H1 (cell line): Measurements from ENCODE around the gene GSG1L. TPM values are rescaled to one million over a fixed set of nuclear protein-coding genes. Genes with fewer than 3 reads are reported as not detected.

Source experiments
- CTCF ChIA-PET: fragments of 300-600 bp; sonication (Branson Sonifier 250); formaldehyde crosslinking; loops from one replicate; lab custom pipeline; 2021; ENCODE audit not compliant: partially characterized antibody; lab: Charles Lee
- POLR2A ChIA-PET: fragments of 300-600 bp; sonication (Branson Sonifier 250); formaldehyde crosslinking; loops from one replicate; lab custom pipeline; 2021; ENCODE audit warnings: inconsistent platforms; ENCODE audit not compliant: partially characterized antibody; lab: Charles Lee
- DNase-seq, 2 experiments: peaks; one replicate each; pipeline versions ENCODE4 v3.0.0 to v3.0.0-alpha.2; 2010 to 2022; ENCODE audit warnings: low spot score in 2 of 2, low read depth in 1 of 2, mixed read lengths in 1 of 2
- FAIRE-seq: peaks from 2 replicates; lab custom pipeline; 2011; peaks lifted over from hg19 to GRCh38; lab: Jason Lieb, UNC
- H2AFZ ChIP-seq: 2 replicates; pipeline ENCODE4 v1.8.1; 2012; ENCODE audit warnings: low read length, inconsistent platforms
- H2AK5ac ChIP-seq: 2 replicates; pipeline ENCODE4 v1.6.1; 2013; ENCODE audit warnings: low read depth, low read length
- H2BK120ac ChIP-seq: replicated peaks from 2 replicates; pipeline ENCODE3; 2013; ENCODE audit warnings: low read depth, low read length, inconsistent platforms
- H2BK12ac ChIP-seq: 2 replicates; pipeline ENCODE4 v1.6.1; 2013; ENCODE audit warnings: low read depth, low read length
- H2BK15ac ChIP-seq: 2 replicates; pipeline ENCODE4 v1.6.1; 2013; ENCODE audit warnings: low read length
- H2BK20ac ChIP-seq: 2 replicates; pipeline ENCODE4 v1.6.1; 2013; ENCODE audit warnings: low read length
- H2BK5ac ChIP-seq: 2 replicates; pipeline ENCODE4 v1.6.1; 2013; ENCODE audit warnings: low read depth, low read length
- H3K14ac ChIP-seq: 2 replicates; pipeline ENCODE4 v1.6.1; 2013; ENCODE audit warnings: inconsistent platforms; ENCODE audit not compliant: insufficient read length
- H3K18ac ChIP-seq: 2 replicates; pipeline ENCODE4 v1.6.1; 2013; ENCODE audit warnings: low read length; ENCODE audit errors: extremely low read depth
- H3K23ac ChIP-seq: 2 replicates; pipeline ENCODE4 v1.6.1; 2013; ENCODE audit warnings: inconsistent platforms; ENCODE audit not compliant: insufficient read length
- H3K23me2 ChIP-seq: 2 replicates; pipeline ENCODE4 v1.6.1; 2013; ENCODE audit warnings: low read depth, low read length
- H3K27ac ChIP-seq: 2 replicates; pipeline ENCODE4 v1.6.1; 2011; ENCODE audit warnings: low read depth, low read length, inconsistent platforms
- H3K27me3 ChIP-seq, 4 experiments: replicated peaks in 1 of 4; 1 replicate in 1 of 4; 2 replicates in 3 of 4; pipeline versions ENCODE4 v1.6.1 to v1.8.1; 2011 to 2013; ENCODE audit warnings: low read length in 3 of 4, mild to moderate bottlenecking in 3 of 4, inconsistent platforms in 2 of 4, mixed read lengths in 2 of 4, moderate library complexity in 1 of 4; ENCODE audit not compliant: control insufficient read depth in 3 of 4, insufficient read depth in 3 of 4; ENCODE audit errors: extremely low read depth in 1 of 4
- H3K36me3 ChIP-seq, 4 experiments: 2 replicates each; pipeline versions ENCODE4 v1.6.1 to v1.8.1; 2011 to 2013; ENCODE audit warnings: mild to moderate bottlenecking in 4 of 4, low read length in 3 of 4, moderate library complexity in 2 of 4, control low read depth in 1 of 4, inconsistent platforms in 1 of 4; ENCODE audit not compliant: insufficient read depth in 4 of 4, control insufficient read depth in 2 of 4
- H3K4ac ChIP-seq: replicated peaks from 2 replicates; pipeline ENCODE3; 2013; ENCODE audit warnings: low read length, low read depth, mixed read lengths, inconsistent platforms; ENCODE audit not compliant: insufficient read length
- H3K4me1 ChIP-seq, 4 experiments: replicated peaks in 1 of 4; 1 replicate in 1 of 4; 2 replicates in 3 of 4; pipeline versions ENCODE4 v1.6.1 to v1.8.1; 2011 to 2013; ENCODE audit warnings: low read length in 3 of 4, inconsistent platforms in 2 of 4, mixed read lengths in 1 of 4; ENCODE audit not compliant: insufficient read depth in 4 of 4, control insufficient read depth in 3 of 4
- H3K4me2 ChIP-seq, 2 experiments: 2 replicates each; pipeline versions ENCODE4 v1.6.1 to v1.8.1; 2011 to 2013; ENCODE audit warnings: low read depth in 2 of 2, low read length in 2 of 2, control low read depth in 1 of 2, inconsistent platforms in 1 of 2, mild to moderate bottlenecking in 1 of 2; ENCODE audit not compliant: insufficient read depth in 1 of 2
- H3K4me3 ChIP-seq, 4 experiments: fragments of 200-600, 300-600 bp in 1 of 4; sonication (generic), shearing (Covaris generic), sonication (Bioruptor Twin) in 1 of 4; 2 replicates each; pipeline versions ENCODE4 v1.5.1 to v1.8.1; 2011 to 2016; ENCODE audit warnings: low read length in 4 of 4, low read depth in 3 of 4, control low read depth in 2 of 4, inconsistent platforms in 2 of 4, mild to moderate bottlenecking in 2 of 4, mixed read lengths in 1 of 4, moderate library complexity in 1 of 4; ENCODE audit not compliant: insufficient read depth in 2 of 4; ENCODE audit errors: extremely low read depth in 1 of 4
- H3K56ac ChIP-seq: replicated peaks from 2 replicates; pipeline ENCODE3; 2013; ENCODE audit warnings: low read depth, mild to moderate bottlenecking, mixed read lengths, low read length, inconsistent platforms; ENCODE audit not compliant: insufficient read length
- H3K79me1 ChIP-seq: 2 replicates; pipeline ENCODE4 v1.6.1; 2013; ENCODE audit warnings: low read depth, low read length, control low read depth
- H3K79me2 ChIP-seq, 2 experiments: 2 replicates each; pipeline versions ENCODE4 v1.6.1 to v1.8.1; 2012 to 2013; ENCODE audit warnings: low read length in 2 of 2, mild to moderate bottlenecking in 2 of 2, inconsistent platforms in 1 of 2; ENCODE audit not compliant: insufficient read depth in 2 of 2, control insufficient read depth in 1 of 2
- H3K9ac ChIP-seq, 4 experiments: replicated peaks in 1 of 4; 1 replicate in 1 of 4; 2 replicates in 3 of 4; pipeline versions ENCODE4 v1.6.1 to v1.8.1; 2011 to 2013; ENCODE audit warnings: low read depth in 3 of 4, low read length in 3 of 4, control low read depth in 2 of 4, mild to moderate bottlenecking in 2 of 4, moderate library complexity in 2 of 4, inconsistent platforms in 1 of 4; ENCODE audit errors: extremely low read depth in 1 of 4
- H3K9me3 ChIP-seq, 2 experiments: 2 replicates each; pipeline versions ENCODE4 v1.6.1 to v1.8.1; 2012 to 2013; ENCODE audit warnings: mild to moderate bottlenecking in 2 of 2, moderate library complexity in 2 of 2, control low read depth in 1 of 2, inconsistent platforms in 1 of 2, low read depth in 1 of 2, low read length in 1 of 2, mixed read lengths in 1 of 2; ENCODE audit not compliant: insufficient read depth in 2 of 2
- H4K20me1 ChIP-seq, 2 experiments: replicated peaks in 1 of 2; 2 replicates each; pipeline versions ENCODE3 to v1.8.1; 2011 to 2013; ENCODE audit warnings: inconsistent platforms in 2 of 2, low read length in 2 of 2, mild to moderate bottlenecking in 1 of 2; ENCODE audit not compliant: insufficient read depth in 2 of 2, control insufficient read depth in 1 of 2
- H4K5ac ChIP-seq: 2 replicates; pipeline ENCODE4 v1.6.1; 2013; ENCODE audit warnings: low read length, low read depth, mixed read lengths, inconsistent platforms; ENCODE audit not compliant: insufficient read length
- H4K8ac ChIP-seq: 2 replicates; pipeline ENCODE4 v1.8.0; 2013; ENCODE audit warnings: mild to moderate bottlenecking, moderate library complexity, low read length, inconsistent platforms; ENCODE audit not compliant: insufficient read depth; ENCODE audit errors: extremely low read depth
- H4K91ac ChIP-seq: replicated peaks from 2 replicates; pipeline ENCODE3; 2013; ENCODE audit warnings: low read length, mixed read lengths, inconsistent platforms; ENCODE audit not compliant: insufficient read length
- ATF3 ChIP-seq: IDR thresholded peaks from 2 replicates; pipeline ENCODE4 v1.6.1; 2011; ENCODE audit warnings: low read depth, mild to moderate bottlenecking, low read length; ENCODE audit not compliant: insufficient read depth
- CBX8 ChIP-seq: fragments of 300-800, 300-1000 bp; sonication (generic); IDR thresholded peaks from 2 replicates; pipeline ENCODE4 v1.7.1; 2016; ENCODE audit warnings: low read depth, low read length, borderline replicate concordance
- CEBPB ChIP-seq: IDR thresholded peaks from 2 replicates; pipeline ENCODE4 v1.6.1; 2012; ENCODE audit warnings: low read depth, low read length
- CREB1 ChIP-seq: IDR thresholded peaks from 2 replicates; pipeline ENCODE4 v1.6.1; 2012; ENCODE audit warnings: inconsistent platforms
- EGR1 ChIP-seq: IDR thresholded peaks from 2 replicates; pipeline ENCODE4 v1.6.1; 2011; ENCODE audit warnings: low read depth, low read length, borderline replicate concordance
- EZH2 ChIP-seq: fragments of 200-600 bp; sonication (generic); IDR thresholded peaks from 2 replicates; pipeline ENCODE4 v1.7.1; 2012; ENCODE audit warnings: low read depth, mild to moderate bottlenecking, moderate library complexity, low read length, inconsistent platforms; ENCODE audit not compliant: severe bottlenecking
- GTF2F1 ChIP-seq: IDR thresholded peaks from 2 replicates; pipeline ENCODE4 v1.6.1; 2012; ENCODE audit warnings: low read depth, low read length, improper control_type of control experiment, borderline replicate concordance
- HDAC6 ChIP-seq: IDR thresholded peaks from one replicate; pipeline ENCODE4 v1.7.1; 2012; ENCODE audit warnings: low read depth, mild to moderate bottlenecking, inconsistent platforms, low read length, moderate library complexity
- JUND ChIP-seq: IDR thresholded peaks from 2 replicates; pipeline ENCODE4 v1.6.1; 2011; ENCODE audit warnings: mild to moderate bottlenecking, improper control_type of control experiment, low read length
- MAX ChIP-seq: IDR thresholded peaks from 2 replicates; pipeline ENCODE4 v1.6.1; 2012; ENCODE audit warnings: inconsistent platforms
- NANOG ChIP-seq: IDR thresholded peaks from 2 replicates; pipeline ENCODE4 v1.6.1; 2011; ENCODE audit warnings: low read length, low read depth, mild to moderate bottlenecking, inconsistent platforms; ENCODE audit not compliant: insufficient read depth, poor library complexity, severe bottlenecking
- NRF1 ChIP-seq: IDR thresholded peaks from 2 replicates; pipeline ENCODE4 v1.6.1; 2011; ENCODE audit warnings: mild to moderate bottlenecking, low read depth, low read length, improper control_type of control experiment
- SIRT6 ChIP-seq: IDR thresholded peaks from one replicate; pipeline ENCODE4 v1.7.1; 2012; ENCODE audit warnings: low read length, inconsistent platforms
- SIX5 ChIP-seq: IDR thresholded peaks from 2 replicates; pipeline ENCODE4 v1.6.1; 2011; ENCODE audit warnings: mild to moderate bottlenecking, low read depth, low read length
- YY1 ChIP-seq: IDR thresholded peaks from 2 replicates; pipeline ENCODE4 v1.6.1; 2011; ENCODE audit warnings: low read depth, mild to moderate bottlenecking, low read length
- WGBS, 2 experiments: shearing (Covaris generic) in 1 of 2; methylation state at CpG; one replicate each; pipeline versions ENCODE4 v1.1.6 to v1.1.7; 2013 to 2015; ENCODE audit warnings: low lambda C conversion rate in 2 of 2, mixed read lengths in 2 of 2, inconsistent platforms in 1 of 2, low coverage in 1 of 2, missing lambda C conversion rate in 1 of 2; ENCODE audit not compliant: insufficient replicate concordance in 2 of 2, insufficient coverage in 1 of 2, insufficient read length in 1 of 2; ENCODE audit errors: extremely low coverage in 1 of 2, missing lambda C conversion rate in 1 of 2; 5-methylcytosine and 5-hydroxymethylcytosine counted together
- polyA plus RNA-seq, 7 experiments: library from polyadenylated mRNA; depleted of rRNA in 3 of 7; stranded (reverse) in 5 of 7; unstranded in 2 of 7; fragments of >200 nt in 5 of 7; fragments of 200-250 nt in 2 of 7; gene quantifications; 1 replicate in 5 of 7; 2 replicates in 1 of 7; 4 replicates in 1 of 7; pipeline versions ENCODE4 v1.2.1 to v1.2.3, GENCODE V29; 2011 to 2013; ENCODE audit warnings: missing spikeins in 2 of 7, mixed read lengths in 2 of 7
- total RNA-seq: library from RNA; stranded (reverse); fragmentation: NEBNext Ultra II Directional; extraction: Animal tissue kit (Norgen Biotek cat#: 25700); gene quantifications from 2 replicates; pipeline ENCODE4 v1.2.1, GENCODE V29; 2021

GSG1L gene
- total and polyA plus RNA-seq, 2 of the 8 experiments (the other 6 are each of a cell fraction or from before 2014, with no cell fraction given) = 0.71 to 1.1 TPM

- Histone ChIP-seq H2AK5ac (no peak overlapping the region), H3K9me3 (no peaks in the 10 kb centered on the region), H2BK12ac (no peak overlapping the region), H3K56ac (no peak overlapping the region), H3K23ac (no peak overlapping the region), H3K9ac (no peak overlapping the region), H3K36me3 (no peaks in the 10 kb centered on the region), H3K18ac (no peak overlapping the region), H2AFZ (no peak overlapping the region), H2BK120ac (no peak overlapping the region), H3K79me2 (no peaks in the 10 kb centered on the region), H4K91ac (no peak overlapping the region), H3K4me1 (0 out of 7 replicates have a peak, but pooled peaks cover 0 to 5% (median 0%) of the 10 kb centered on the region in 4 experiments), H3K14ac (no peak overlapping the region), H2BK15ac (no peak overlapping the region), H3K4me3 (no peak overlapping the region), H4K20me1 (no peaks in the 10 kb centered on the region), H3K79me1 (no peaks in the 10 kb centered on the region), H3K27ac (no peak overlapping the region), H3K23me2 (no peaks in the 10 kb centered on the region), H3K4me2 (no peak overlapping the region), H2BK5ac (no peak overlapping the region), H3K4ac (no peak overlapping the region), H4K5ac (no peak overlapping the region), H3K27me3 (no peaks in the 10 kb centered on the region), H2BK20ac (no peak overlapping the region), H4K8ac (no peak overlapping the region)
- ChIA-PET CTCF (interaction anchor here (1.4 to 2.2 kb wide), 3 partner anchors 75 to 86 kb away, joined by 4 to 8 read pairs (median 6); no protein-coding TSS in a partner anchor), POLR2A (no interaction called here)
- DNase-seq (no peak), FAIRE-seq (no peak)
- 94% methylated on average over 4 of the region's 4 CpGs; no CpG with 5 or more reads in 1 of the 2 experiments for WGBS, 2 experiments
- no peak for TF ChIP-seq EZH2
- TF ChIP-seq GTF2F1 = no peak
- TF ChIP-seq EGR1 = no peak
- no peak for TF ChIP-seq CEBPB
- no peak for TF ChIP-seq CREB1
- no peak for TF ChIP-seq SIX5
- no peak for TF ChIP-seq SIRT6
- no peak for TF ChIP-seq MAX
- no peak for TF ChIP-seq HDAC6
- TF ChIP-seq ATF3 = no peak
- TF ChIP-seq JUND = no peak
- TF ChIP-seq YY1 = no peak
- no peak for TF ChIP-seq NANOG
- no peak for TF ChIP-seq CBX8
- TF ChIP-seq NRF1 = no peak
Observed at GRCh38 chr16:27773344-27773743, 290.2 kb downstream of the GSG1L start.
